GM21619 (cell line): ENCODE results near the gene NFASC.

Experiments
- ATAC-seq: cut with Tn5 transposase; IDR thresholded peaks from one replicate; pipeline ENCODE4 v1.9.1; 2021; ENCODE audit not compliant: unreplicated experiment

The NFASC gene

DNA sequence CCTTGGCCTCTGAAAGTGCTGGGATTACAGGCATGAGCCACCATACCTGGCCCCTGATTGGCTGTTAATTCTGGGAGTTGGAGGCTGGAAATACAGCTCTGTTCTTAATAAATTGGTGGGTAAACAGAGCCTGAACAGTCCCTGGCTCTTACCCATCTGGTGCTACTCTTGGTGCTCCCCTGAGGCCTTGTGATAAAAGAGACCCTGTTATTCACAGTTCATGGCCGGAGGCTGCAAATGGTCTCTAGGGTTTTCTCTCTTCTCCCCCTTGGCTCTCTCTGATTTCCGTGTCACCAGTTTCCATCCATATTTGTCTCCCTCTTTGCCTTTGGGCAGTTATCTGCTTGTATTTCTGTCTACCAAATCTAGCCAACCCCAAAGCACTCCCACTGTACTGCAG is 17.2 kb downstream of the NFASC start:
- no peak for ATAC-seq

DNA sequence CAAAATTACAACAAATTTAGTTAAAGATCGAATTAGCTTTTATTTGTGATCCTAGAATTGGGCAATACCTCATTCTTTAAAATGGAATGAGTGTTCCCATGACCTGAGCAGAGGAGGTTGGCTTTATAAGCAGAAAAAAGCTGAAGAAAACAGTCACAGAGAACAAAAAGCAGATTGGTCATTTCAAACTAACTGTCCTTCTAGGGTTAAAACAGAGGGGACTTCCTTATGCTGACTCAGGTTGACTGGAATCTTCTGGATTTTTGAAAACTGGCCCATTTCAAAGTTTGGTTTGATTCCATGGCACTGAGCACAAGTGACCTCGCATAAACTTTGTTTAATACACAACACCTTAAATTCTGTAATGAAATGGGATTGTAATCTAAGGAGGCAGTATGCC is 17.6 kb downstream of the NFASC start:
- ATAC-seq = no peak

DNA sequence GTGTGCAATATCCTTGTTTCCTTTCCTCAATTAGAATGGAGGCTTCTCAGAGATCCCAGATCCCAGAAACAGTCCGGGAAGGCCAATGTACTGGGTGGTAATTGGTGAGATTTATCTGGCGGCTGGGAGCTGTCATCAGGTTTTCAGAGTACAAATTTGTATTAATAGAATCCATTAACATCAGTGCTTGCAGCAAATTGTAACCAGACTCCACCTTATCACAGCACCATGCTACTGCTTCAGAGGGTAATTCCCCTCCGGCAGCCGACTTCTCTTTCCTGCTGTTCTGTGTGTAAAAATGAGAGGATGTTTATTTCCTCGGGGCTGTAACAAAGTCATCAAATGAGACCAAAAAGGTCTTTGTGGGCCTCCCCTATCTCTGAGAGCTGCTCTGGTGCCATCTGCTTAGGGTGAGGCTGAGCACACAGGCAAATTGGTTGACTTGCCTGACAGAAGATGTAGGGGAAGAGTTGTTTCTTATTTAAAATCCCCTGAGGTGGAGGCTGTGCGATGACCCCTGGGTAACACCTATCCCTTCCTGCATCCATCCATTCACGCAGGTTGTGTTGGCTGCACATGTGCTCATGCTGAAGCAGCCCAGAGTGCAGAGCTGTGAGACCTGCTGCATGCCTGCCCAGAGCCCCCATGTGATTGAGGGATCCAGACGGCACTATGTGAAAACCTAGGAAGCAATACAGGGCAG is 19.2 kb downstream of the NFASC start:
- no peak for ATAC-seq

DNA sequence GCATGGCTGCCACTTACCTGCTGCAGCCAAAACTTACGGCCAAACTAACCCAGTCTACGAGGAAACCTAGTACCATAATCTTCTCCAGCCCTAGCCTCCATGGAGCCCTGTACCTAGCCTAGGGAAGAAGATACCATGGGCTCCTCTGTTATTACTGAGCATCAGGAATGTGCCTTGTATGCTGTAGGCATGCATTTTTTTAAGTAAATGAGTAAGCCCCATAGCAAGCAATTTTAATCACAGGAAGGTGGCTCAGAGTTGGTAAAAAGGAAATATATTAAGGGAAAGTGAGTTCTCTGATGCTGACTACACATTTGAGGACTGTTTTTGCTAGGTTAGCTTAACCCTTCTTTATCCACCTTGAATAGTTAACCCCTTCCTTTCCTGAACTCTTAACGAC is 21.2 kb downstream of the NFASC start:
- ATAC-seq = no peak

DNA sequence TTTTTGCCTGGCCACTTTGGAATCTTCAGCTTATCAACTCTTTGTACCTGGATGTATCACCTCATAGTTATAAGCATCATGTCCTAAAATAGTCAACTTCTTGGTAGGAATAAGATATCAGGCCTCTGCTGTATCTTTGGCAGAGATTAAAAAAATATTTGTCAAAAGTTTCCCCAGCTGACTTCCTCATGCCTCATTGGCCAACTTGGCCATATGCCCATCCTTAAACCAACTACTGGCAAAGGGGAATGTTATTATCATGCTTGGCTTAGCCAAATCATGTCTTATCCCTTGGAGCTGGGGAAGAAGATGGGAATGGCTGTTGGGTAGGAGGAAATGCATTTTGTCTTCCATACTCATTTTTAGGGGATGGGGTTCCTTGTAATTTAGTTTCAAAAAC is 23.4 kb downstream of the NFASC start:
- ATAC-seq = no peak

DNA sequence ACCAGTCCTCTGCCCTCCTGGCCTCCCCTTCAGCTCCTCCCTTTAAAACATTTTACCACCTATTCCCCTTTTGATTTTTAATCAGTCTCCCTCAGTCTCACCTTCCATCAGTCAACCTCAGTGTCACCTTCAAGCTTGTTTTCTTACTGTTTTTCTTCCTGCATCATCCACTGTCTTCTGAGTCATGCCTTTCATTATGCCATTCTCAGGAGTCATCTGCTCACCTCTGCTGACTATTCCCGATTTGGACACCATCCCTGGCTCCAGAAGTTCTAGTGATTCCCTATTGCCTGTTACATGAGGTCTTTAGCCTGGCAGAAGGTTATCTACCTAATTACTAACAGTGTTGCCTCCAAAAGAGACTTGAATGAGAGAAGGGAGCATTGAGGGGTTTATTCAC is 23.9 kb downstream of the NFASC start:
- no peak for ATAC-seq

DNA sequence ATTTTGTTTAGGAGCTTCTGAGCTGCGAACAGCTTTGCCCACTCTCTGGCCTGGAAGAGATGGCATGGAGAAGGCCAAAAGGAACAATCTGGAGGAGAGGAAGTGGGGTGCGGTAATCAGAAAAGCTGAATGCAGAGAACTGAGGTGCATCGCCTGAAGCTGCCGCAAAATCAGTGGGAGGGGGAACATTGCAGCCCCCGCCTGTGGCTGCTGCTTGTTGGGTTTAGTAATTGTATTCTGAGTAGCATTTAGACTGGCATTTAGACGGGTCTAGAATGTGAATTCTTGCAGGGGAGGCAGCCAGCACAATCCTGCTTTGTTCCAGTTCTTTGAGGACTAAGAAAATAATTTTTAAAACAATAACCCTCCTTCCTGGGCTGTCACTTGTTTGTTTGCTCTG is 25.4 kb downstream of the NFASC start:
- no peak for ATAC-seq

DNA sequence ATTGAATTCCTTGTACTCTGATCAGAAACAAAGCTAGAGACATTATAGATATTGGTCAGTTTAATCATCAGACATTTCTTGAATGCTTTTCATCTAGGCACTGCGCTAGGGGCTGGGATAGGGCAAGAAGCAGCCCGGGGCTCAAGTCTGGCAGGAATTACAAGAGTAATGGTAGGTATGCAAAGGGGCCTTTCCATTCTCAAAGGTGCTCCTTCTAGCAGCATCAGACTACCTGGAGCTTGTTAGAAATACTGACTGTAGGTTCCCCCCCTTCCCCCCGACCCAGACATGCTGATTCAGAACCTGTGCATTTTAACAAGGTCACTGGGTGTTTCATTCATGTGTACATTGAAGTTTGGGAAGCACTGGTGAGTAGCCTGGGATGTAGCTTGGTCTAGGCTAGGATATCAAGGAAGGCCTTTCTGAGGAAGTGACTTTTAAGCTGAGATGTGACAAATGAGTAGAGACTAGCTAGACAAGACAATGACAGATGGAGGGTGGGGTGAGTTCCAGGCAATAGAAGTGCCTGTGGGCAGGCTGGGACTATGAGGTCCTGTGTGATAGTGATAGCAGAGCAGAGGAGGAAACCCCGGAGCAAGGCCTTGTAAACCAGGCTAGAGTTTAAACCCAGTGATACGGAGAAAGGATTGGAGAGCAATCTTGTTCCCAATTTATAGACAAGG is 26.3 kb downstream of the NFASC start:
- ATAC-seq = no peak

DNA sequence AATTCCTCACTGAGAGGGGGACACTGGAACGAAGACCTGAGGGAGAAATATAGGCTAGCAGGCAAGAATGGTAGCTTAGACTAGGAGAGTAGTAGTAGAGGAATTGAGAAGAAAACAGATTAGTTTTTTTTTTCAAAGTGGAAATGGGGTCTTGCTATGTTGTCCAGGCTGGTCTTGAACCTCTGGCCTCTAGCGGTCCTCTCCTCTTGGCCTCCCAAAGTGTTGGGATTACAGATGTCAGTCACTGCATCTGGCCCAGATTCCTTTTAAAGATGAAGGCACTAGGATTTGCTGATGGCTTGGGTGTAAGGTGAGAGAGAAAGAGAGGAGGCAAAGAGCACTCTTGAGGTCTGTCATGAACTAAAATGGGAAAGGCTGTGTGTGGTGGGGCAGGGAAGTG is 30.1 kb downstream of the NFASC start:
- no peak for ATAC-seq

DNA sequence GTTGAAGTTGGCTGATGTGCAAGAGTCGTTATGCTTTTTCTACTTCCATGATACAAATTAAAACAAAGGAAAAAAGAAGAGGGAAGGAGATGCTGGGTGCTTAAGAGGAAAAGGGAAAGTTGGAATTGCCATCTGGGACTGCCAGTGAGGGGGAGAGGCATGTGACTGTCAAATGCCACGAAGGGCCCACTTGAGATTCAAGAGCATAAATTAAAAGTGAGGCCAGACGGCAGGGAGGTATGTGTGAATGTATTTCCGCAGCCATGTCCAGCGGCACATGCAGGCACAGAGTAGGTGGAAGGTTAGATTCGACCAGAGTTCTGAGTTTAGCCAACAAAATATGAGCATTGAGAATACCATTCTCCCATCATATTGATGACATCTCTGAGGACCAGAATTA is 32.0 kb downstream of the NFASC start:
- no peak for ATAC-seq

DNA sequence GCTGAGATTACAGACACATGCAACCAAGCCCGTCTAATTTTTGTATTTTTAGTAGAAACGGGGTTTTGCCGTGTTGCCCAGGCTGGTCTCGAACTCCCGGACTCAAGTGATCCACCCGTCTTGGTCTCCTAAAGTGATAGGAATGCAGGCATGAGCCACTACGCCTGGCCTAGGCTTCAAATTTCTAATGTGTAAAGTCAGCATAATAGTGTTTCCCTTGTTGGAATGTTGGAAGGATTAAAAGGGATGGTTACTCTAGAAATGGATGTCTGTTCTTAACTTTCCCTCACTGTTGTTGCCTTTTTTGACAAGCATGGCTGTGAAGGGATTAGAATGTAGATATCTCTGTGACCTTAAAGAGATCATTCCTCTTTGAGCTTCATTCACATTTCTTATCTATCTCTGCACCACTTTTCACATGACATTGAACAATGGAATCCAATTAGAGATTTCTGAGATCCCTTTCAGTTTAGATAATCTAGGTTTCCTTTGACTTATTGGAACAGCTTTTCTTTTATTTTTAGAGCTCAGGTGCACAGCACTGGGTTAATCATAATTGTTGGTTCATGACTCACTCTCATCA is 33.7 kb downstream of the NFASC start:
- ATAC-seq = no peak

DNA sequence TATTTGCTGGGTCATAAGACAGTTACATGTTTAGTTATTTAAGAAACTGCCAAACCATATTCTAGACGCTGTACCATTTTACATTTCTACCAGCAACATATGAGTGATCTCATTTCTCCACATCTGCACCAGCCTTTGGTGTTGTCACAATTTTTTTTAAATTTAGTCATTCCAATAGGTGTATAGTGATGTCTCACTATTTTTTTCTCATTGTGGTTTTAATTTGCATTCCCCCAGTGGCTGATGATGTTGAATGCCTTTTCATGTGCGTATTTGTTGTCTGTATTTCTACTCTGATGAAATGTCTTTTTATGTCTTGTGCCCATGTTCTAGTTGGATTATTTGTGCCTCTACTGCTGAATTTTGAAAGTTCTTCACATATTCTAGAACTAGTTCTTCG is 38.4 kb downstream of the NFASC start:
- ATAC-seq = no peak

DNA sequence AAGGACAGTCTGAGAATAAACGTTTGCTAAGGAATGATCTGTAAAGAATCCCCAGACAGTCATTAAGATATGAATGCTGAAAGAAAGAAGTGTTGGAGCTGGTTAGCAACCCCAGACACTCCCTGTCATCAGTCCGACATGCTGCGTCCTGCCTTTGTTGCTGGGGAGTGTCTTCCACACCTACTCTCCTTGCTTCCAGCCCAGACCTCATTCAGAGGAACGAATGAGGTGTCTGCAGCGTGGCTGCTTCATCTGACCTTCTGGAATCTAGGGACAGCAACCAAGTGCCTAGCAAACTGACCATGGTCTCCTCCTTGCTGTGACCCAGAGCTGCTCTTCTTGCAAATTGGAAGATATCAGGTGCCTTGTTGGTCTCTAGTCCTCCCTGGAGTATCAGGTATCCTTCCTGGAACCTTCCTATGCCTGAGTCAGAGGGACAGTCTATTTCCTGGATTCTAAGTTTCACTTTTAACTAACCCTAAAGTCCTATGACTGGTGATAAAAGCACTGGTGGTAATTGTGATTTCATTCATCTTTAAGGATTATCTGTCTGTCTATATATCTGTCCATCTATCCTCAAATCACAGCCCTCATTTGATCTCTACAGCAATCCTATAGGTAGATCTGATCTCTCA is 45.3 kb downstream of the NFASC start:
- no peak for ATAC-seq

DNA sequence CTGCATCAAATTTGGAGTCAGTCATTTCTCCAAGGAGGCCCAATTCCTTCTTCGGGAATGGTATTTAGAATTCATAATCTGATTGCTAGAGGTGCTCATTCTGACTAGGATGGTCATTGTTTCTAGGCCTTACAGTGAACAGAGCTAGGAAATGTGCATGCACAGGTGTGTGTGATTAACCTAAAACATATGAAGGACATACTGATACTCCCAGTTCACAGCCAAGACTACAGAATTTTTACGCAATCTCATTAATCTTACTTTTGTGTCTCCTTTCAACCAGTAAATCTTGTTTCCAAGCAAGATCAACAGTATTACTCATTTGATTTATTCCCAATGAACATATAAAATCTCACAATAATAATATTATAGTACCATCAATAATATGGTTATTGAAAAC is 47.1 kb downstream of the NFASC start:
- ATAC-seq = no peak

DNA sequence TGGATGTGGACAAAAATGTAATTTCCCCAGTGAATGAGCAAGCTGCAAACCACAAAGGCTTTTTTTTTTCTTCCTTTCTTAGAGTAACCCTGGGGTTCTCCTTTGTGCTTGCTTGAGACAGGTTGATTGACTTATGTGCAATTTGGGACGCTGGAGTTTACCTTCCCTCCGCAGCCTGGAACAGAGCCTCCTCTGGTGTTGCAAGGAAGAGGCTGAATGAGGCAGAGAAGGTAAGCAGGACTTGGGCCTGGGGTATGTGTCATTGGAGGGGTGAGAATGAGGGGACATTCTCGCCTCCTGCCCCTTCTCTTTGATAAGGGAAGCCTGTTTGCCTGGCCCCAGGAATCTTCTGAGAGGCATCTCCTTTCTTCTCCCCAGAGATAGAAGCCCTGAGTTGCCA is 49.8 kb downstream of the NFASC start:
- no peak for ATAC-seq

DNA sequence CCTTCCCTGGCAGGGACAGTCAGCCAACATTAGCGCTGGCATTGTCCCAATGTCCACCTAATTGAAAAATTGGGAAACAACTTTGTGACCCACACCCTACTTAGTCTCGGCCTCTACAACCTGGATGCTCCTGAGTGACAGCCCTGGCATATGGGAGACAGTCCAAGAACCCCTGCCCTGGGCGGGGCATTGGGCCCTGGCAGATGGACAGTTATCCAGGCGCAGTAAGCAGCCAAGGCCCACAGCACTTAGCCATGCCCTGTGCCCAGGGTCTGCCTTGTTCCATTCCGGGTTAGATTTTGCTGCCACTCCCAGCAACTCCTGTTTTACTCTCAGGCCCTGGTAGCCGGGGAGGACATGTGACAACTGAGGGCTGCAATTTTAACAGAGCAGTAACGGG is 50.3 kb downstream of the NFASC start:
- no peak for ATAC-seq

DNA sequence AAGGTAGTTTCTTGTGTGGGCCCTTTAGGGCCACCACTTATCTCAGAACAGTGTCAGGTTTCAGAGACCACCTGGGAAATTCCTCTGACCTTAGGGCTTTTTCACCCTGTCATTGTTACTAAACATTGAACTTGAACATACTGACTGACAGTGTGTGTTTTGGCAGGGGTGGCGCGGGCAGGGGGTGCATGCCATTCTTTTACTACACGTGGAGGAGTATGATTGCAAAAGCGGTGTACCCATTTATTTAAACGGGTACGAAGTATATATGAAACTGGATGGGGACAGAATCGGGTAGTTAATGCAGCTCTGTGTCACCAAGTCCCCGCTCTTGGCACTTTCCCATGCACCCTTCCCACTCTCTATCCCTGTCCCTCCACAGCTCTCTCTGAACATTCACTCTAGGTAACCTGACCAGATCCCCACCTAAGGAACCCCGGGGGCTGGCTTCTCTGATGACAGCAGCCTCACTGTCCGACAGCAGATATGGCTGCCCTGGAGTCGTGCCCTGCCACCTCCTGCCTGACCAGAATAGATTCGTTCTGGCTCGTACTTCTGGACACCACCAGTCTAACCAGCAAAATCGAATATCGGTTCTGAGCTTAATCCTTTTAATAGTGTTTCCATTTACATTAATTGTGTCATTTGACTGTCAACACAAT is 51.3 kb downstream of the NFASC start:
- no peak for ATAC-seq

DNA sequence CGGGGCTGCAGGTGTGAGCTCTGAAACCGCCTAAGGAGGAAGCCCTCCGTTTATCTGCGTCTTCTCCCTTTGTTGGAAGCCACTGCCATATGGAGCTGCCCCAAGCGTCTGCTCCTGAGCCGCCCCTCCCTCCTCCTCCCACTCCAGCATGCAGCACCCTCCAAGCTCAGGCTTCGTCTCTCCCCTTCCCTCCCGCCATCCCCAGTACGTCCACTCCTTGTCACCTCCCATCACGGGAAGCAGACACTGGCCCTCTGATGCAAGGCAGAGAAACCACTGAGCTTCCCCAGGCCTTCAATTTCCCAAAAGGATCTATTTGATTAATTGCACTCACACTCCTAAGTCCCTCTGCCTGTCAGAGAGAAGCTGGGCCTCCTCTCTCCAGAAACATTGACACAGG is 52.5 kb downstream of the NFASC start:
- ATAC-seq = no peak

DNA sequence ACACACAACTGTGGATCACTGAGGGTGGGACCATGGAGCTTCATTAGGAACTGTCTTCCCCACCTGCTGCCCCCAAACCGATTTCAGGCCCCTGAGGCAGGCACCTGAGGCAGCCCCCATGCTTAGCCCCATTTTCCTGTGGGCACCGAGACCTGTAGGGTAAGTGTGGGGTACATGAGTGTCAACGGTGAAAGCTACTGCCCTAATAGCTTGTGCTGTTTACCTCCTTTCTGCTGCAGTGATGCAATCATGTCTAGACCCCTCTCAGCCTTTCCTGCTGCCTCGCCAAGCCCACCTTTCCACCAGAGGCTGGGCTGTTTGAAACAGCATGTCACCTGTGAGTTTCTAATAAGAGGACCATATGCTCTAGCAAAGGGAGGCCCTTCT is 53.0 kb downstream of the NFASC start:
- ATAC-seq = no peak

DNA sequence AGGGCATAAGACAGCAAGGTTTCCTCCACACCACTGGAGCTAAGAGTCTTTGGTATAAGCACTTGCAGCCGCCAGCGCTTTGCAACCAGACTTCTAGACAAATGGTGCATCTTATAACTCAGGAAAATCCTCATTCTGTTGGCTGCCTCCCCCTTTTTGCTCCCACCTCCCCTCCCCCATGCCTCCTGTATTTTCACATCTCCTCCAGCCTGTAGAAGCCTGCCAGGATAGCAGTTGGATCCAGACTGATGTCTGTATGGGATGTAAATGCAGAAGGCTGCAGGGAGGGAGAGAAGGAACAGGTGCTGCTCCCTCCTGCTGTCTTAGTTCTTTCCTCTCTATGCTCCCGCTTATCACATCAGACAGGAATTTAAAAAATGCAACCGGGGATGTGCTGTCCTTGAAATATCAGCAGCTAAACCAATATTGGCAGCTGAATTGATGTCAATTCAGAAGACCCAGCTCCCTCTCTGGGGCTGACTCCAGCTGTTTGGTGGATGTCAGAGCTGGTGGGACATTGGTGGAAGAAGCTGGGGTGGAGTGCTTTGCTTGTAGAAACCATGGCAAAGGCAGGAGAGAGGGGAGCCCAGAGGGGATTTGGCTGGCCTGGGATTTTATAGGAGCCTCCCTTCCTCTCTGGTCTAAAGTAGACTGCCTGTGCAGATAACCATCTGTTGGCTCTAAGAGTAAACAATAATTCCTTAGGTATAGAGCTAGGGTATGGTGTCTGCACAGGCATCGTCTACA is 53.5 kb downstream of the NFASC start:
- no peak for ATAC-seq

DNA sequence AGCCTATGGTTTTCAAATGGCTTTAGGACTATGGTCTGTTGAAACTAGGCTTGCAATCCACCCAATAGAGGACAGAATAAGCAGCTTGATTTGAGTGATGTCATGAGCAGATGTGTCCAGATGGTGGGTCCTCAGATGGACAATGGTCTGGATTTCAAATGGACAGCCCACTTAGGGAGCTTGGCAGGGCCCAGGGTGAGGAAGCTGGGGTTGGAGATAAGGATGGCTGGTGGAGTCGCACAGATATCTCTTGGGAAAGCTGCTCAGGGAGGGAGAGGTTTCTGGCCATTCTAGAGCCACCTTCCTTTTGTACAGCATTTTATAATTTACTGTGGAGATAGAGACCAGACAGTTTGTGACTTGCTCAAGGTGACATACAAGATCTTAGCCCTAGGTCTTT is 55.0 kb downstream of the NFASC start:
- no peak for ATAC-seq
